Neural progenitor cell (in vitro differentiated cells): ENCODE results near the gene REM2.

Source experiments
- EZH2 ChIP-seq: fragments of 200-600 bp; sonication (generic); IDR thresholded peaks from 2 replicates; pipeline ENCODE4 v1.6.1; 2017; ENCODE audit warnings: antibody characterized with exemption, mild to moderate bottlenecking, moderate library complexity
- TF ChIP-seq, protein P1 (sequence below): fragments of 200-600 bp; sonication (generic); IDR thresholded peaks from 2 replicates; pipeline ENCODE4 v1.5.1; 2017; ENCODE audit warnings: antibody characterized with exemption, mild to moderate bottlenecking

DNA sequence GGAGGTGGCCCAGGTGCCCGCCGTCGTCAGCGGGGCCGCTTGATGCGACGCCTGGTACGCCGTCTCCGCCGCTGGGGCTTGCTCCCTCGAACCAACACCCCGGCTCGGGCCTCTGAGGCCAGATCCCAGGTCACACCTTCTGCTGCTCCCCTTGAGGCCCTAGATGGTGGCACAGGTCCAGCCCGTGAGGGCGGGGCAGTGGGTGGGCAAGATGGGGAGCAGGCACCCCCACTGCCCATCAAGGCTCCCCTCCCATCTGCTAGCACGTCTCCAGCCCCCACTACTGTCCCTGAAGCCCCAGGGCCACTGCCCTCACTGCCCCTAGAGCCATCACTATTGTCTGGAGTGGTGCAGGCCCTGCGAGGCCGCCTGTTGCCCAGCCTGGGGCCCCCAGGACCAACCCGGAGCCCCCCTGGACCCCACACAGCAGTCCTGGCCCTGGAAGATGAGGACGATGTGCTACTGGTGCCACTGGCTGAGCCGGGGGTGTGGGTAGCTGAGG is 6.0 kb upstream of the REM2 start:
- TF ChIP-seq, protein P1, sequence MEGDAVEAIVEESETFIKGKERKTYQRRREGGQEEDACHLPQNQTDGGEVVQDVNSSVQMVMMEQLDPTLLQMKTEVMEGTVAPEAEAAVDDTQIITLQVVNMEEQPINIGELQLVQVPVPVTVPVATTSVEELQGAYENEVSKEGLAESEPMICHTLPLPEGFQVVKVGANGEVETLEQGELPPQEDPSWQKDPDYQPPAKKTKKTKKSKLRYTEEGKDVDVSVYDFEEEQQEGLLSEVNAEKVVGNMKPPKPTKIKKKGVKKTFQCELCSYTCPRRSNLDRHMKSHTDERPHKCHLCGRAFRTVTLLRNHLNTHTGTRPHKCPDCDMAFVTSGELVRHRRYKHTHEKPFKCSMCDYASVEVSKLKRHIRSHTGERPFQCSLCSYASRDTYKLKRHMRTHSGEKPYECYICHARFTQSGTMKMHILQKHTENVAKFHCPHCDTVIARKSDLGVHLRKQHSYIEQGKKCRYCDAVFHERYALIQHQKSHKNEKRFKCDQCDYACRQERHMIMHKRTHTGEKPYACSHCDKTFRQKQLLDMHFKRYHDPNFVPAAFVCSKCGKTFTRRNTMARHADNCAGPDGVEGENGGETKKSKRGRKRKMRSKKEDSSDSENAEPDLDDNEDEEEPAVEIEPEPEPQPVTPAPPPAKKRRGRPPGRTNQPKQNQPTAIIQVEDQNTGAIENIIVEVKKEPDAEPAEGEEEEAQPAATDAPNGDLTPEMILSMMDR, result no peak
- no peak for TF ChIP-seq EZH2
